ENCODE data around the gene TDRD9.

GRCh38 chr14:104094709-104095425 is 166.6 kb downstream of the TDRD9 start:
- TF ChIP-seq CTCF (IDR thresholded peaks at IDR 0.05; ENCODE audit: poor library complexity) (peak; percentile 89), EZH2phosphoT487 (IDR thresholded peaks at IDR 0.05; ENCODE audit: low read depth, severe bottlenecking, unreplicated experiment) (no peak)

Measured in hepatocyte (in vitro differentiated cells).